Tibial artery (tissue), 4 donors: ENCODE results near the gene ECE2.

Source experiments
- DNase-seq, 2 donors: peaks; one replicate each; pipeline ENCODE4 v3.0.0-alpha.2; 2019
- H3K27ac ChIP-seq, 2 donors: fragments of 200-600 bp; sonication (generic) in 1 of 2; 1 replicate in 1 of 2; 2 replicates in 1 of 2; pipeline ENCODE4 v1.5.1; 2018 to 2019; ENCODE audit warnings: mild to moderate bottlenecking in 1 of 2
- H3K27me3 ChIP-seq, 2 donors: fragments of 200-600 bp; sonication (generic) in 1 of 2; one replicate each; pipeline versions ENCODE4 v1.5.1 to v1.6.0; 2016 to 2019
- H3K36me3 ChIP-seq, 3 donors: fragments of 200-600 bp; sonication (generic) in 2 of 3; one replicate each; pipeline ENCODE4 v1.5.1; 2016 to 2019; ENCODE audit warnings: mild to moderate bottlenecking in 2 of 3
- H3K4me1 ChIP-seq, 4 donors: fragments of 200-600 bp; sonication (generic) in 2 of 4; 1 replicate in 3 of 4; 2 replicates in 1 of 4; pipeline ENCODE4 v1.5.1; 2016 to 2019
- H3K4me3 ChIP-seq, 2 donors: fragments of 200-600 bp; sonication (generic) in 1 of 2; 1 replicate in 1 of 2; 2 replicates in 1 of 2; pipeline ENCODE4 v1.5.1; 2018 to 2019; ENCODE audit warnings: mild to moderate bottlenecking in 2 of 2
- H3K9me3 ChIP-seq, 3 donors: fragments of 200-600 bp; sonication (generic) in 1 of 3; one replicate each; pipeline ENCODE4 v1.5.1; 2016 to 2019
- CTCF ChIP-seq, 2 experiments: fragments of 200-600 bp in 1 of 2; fragments of 450-650 bp in 1 of 2; IDR thresholded peaks; one replicate each; pipeline ENCODE4 v1.5.1; 2017 to 2019; ENCODE audit warnings: antibody characterized with exemption in 2 of 2, mild to moderate bottlenecking in 1 of 2, moderate library complexity in 1 of 2
- intact Hi-C: fragments of 100-400 bp; cut with DNase I; formaldehyde crosslinking; loops from one replicate; pipeline ENCODE4 v1.15.0; 2023; ENCODE audit warnings: low total_unique reads

The ECE2 gene

DNA sequence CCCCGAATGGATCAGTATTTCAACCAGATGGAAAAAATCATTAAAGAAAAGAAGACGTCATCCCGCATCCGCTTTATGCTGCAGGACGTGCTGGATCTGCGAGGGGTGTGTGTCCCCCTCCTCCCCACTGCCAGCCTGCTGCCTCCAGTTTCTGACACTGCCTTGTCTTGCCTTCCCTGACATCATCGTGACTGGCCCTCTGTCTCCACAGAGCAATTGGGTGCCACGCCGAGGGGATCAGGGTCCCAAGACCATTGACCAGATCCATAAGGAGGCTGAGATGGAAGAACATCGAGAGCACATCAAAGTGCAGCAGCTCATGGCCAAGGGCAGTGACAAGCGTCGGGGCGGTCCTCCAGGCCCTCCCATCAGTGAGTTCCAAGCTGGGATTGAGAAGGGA, 49.4 kb downstream of the ECE2 start:
- Histone ChIP-seq H3K36me3 (peaks cover 100% of the 10 kb centered on the region in 3 donors), H3K4me1 (peaks cover 4 to 22% (median 8%) of the 10 kb centered on the region in 4 donors), H3K4me3 (no peak overlapping the region), H3K27me3 (no peaks in the 10 kb centered on the region), H3K27ac (no peak overlapping the region), H3K9me3 (no peaks in the 10 kb centered on the region)
- intact Hi-C loops = no loop called here
- no peak for TF ChIP-seq CTCF (IDR thresholded peaks at IDR 0.05)
- no peak for DNase-seq

DNA sequence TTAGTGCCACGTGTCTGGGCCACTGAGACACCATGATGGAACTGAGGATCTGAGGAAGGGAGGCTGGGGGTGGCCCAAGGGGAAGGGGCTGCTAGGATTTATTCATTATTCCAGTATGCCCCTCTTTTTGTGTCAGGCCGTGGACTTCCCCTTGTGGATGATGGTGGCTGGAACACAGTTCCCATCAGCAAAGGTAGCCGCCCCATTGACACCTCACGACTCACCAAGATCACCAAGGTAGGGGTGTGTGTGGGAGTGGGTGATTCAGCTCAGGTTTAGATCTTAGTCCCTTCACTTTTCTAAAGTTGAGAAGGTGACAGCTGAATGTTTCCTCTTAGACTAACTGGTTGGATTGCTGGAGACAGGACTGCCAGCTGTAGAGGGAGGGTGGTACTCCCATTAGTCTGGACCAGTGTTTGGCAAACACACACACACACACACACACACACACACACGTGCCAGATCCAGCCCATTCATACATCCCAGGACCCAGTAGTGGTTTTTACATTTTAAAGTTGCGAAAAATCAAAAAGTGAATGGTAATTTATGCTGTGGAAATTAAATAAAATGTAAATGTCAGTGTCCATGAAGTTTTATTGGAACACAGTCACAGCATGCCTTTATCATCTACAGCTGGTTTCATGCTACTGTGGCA, 50.0 kb downstream of the ECE2 start:
- H3K36me3 ChIP-seq = peaks cover 99 to 100% (median 100%) of the 10 kb centered on the region in 3 donors
- intact Hi-C loops = no loop called here

DNA sequence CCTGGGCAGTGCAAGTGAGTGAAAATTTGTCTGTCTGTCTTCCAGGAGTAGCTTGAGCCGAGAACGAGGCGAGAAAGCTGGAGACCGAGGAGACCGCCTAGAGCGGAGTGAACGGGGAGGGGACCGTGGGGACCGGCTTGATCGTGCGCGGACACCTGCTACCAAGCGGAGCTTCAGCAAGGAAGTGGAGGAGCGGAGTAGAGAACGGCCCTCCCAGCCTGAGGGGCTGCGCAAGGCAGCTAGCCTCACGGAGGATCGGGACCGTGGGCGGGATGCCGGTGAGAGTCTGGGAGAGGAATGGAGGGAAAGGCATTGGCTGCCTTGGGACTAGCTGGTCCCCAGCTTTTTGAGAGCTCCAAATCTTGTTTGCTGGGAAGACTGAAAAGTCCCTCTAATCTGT, 51.3 kb downstream of the ECE2 start:
- H3K4me1 ChIP-seq = peaks cover 0 to 2% (median 0%) of the 10 kb centered on the region in 4 donors
- H3K27ac ChIP-seq = no peak overlapping the region
- no peak for TF ChIP-seq CTCF (IDR thresholded peaks at IDR 0.05)
- intact Hi-C loops = no loop called here
- peaks cover 99 to 100% (median 100%) of the 10 kb centered on the region in 3 donors for H3K36me3 ChIP-seq
- H3K4me3 ChIP-seq = no peak overlapping the region
- peak in 1 of 2 donors; percentile 63 for DNase-seq
- no peaks in the 10 kb centered on the region for H3K9me3 ChIP-seq
- H3K27me3 ChIP-seq = no peaks in the 10 kb centered on the region

More for the DNA sequence above, 50.0 kb downstream of the ECE2 start:
- no peak overlapping the region for H3K4me3 ChIP-seq
- H3K27me3 ChIP-seq = no peaks in the 10 kb centered on the region
- H3K4me1 ChIP-seq = peaks cover 0 to 16% (median 2%) of the 10 kb centered on the region in 4 donors
- H3K27ac ChIP-seq = no peak overlapping the region
- TF ChIP-seq CTCF (IDR thresholded peaks at IDR 0.05) = no peak
- no peak for DNase-seq
- H3K9me3 ChIP-seq = no peaks in the 10 kb centered on the region

- H3K36me3 ChIP-seq = peaks cover 97 to 100% (median 99%) of the 10 kb centered on the region in 3 donors
- no peaks in the 10 kb centered on the region for H3K27me3 ChIP-seq
- H3K4me3 ChIP-seq = no peak overlapping the region
- no peaks in the 10 kb centered on the region for H3K9me3 ChIP-seq
- no peak overlapping the region for H3K27ac ChIP-seq
- no peak for TF ChIP-seq CTCF (IDR thresholded peaks at IDR 0.05)
- intact Hi-C loops = no loop called here
- no peaks in the 10 kb centered on the region for H3K4me1 ChIP-seq
- DNase-seq = no peak
Observed at GRCh38 chr3:184328516-184328915, 52.7 kb downstream of the ECE2 start.

- H3K4me3 ChIP-seq = no peak overlapping the region
- intact Hi-C loops = no loop called here
- peaks cover 66 to 78% (median 77%) of the 10 kb centered on the region in 3 donors for H3K36me3 ChIP-seq
- TF ChIP-seq CTCF (IDR thresholded peaks at IDR 0.05) = no peak
- H3K27ac ChIP-seq = peak overlapping the region in 1 of 2 donors; percentile 36
- DNase-seq = no peak
- H3K4me1 ChIP-seq = peaks cover 0 to 16% (median 6%) of the 10 kb centered on the region in 4 donors
- no peaks in the 10 kb centered on the region for H3K27me3 ChIP-seq
- no peaks in the 10 kb centered on the region for H3K9me3 ChIP-seq
Observed at GRCh38 chr3:184332370-184333090, 56.7 kb downstream of the ECE2 start.
